ENCODE results near the gene CACHD1. TPM values are rescaled to one million over a fixed set of nuclear protein-coding genes. Genes with fewer than 3 reads are reported as not detected.
A peak's percentile ranks its signal among the peaks of the same experiment; 100 is the strongest.
"Not testable (repeated sequence)": the region's sequence is repeated elsewhere in the genome, so short reads cannot be mapped to it uniquely, and the experiment has no call there.

The CACHD1 gene
- polyA plus RNA-seq, 5 donors: 24.5 to 35.7 (median 34.4) TPM

- no peak for DNase-seq
Measured at GRCh38 chr1:64584479-64584878, 114.5 kb downstream of the CACHD1 start.

- DNase-seq: no peak
Measured at GRCh38 chr1:64588876-64589275, 118.9 kb downstream of the CACHD1 start.

- no peak for DNase-seq
Measured at GRCh38 chr1:64590316-64590715, 120.4 kb downstream of the CACHD1 start.

- no peak for DNase-seq
Measured at GRCh38 chr1:64594446-64594845, 124.5 kb downstream of the CACHD1 start.

- DNase-seq: no peak
Measured at GRCh38 chr1:64595871-64596515, 126.1 kb downstream of the CACHD1 start.

- no peak for DNase-seq
Measured at GRCh38 chr1:64597113-64597512, 127.2 kb downstream of the CACHD1 start.

GRCh38 chr1:64598100-64598571 lies 128.2 kb downstream of the CACHD1 start:
- DNase-seq: no peak

- DNase-seq: no peak
Measured at GRCh38 chr1:64599242-64599641, 129.3 kb downstream of the CACHD1 start.

- no peak for DNase-seq
Measured at GRCh38 chr1:64601207-64601606, 131.3 kb downstream of the CACHD1 start.

GRCh38 chr1:64608005-64608650 lies 138.2 kb downstream of the CACHD1 start:
- peak; percentile 42 to 48 for DNase-seq

GRCh38 chr1:64608651-64609048 lies 138.7 kb downstream of the CACHD1 start:
- DNase-seq: no peak

GRCh38 chr1:64610950-64611349 lies 141.0 kb downstream of the CACHD1 start:
- DNase-seq: not testable (repeated sequence)

- DNase-seq: no peak
Measured at GRCh38 chr1:64616039-64616438, 146.1 kb downstream of the CACHD1 start.

GRCh38 chr1:64623750-64624191 lies 153.8 kb downstream of the CACHD1 start:
- no peak for DNase-seq

GRCh38 chr1:64624218-64624713 lies 154.3 kb downstream of the CACHD1 start:
- DNase-seq: peak in 1 of 2 donors; percentile 21

GRCh38 chr1:64624808-64625207 lies 154.9 kb downstream of the CACHD1 start:
- DNase-seq: peak; percentile 73 to 76

- DNase-seq: no peak
Measured at GRCh38 chr1:64630611-64631010, 160.7 kb downstream of the CACHD1 start.

GRCh38 chr1:64631346-64632034 lies 161.6 kb downstream of the CACHD1 start:
- DNase-seq: no peak

GRCh38 chr1:64632936-64633335 lies 163.0 kb downstream of the CACHD1 start:
- no peak for DNase-seq

- no peak for DNase-seq
Measured at GRCh38 chr1:64645735-64646134, 175.8 kb downstream of the CACHD1 start.

- DNase-seq: no peak
Measured at GRCh38 chr1:64650411-64650810, 180.5 kb downstream of the CACHD1 start.

GRCh38 chr1:64651841-64652240 lies 181.9 kb downstream of the CACHD1 start:
- no peak for DNase-seq

- no peak for DNase-seq
Measured at GRCh38 chr1:64653466-64653865, 183.5 kb downstream of the CACHD1 start.

Data from right lung (tissue), 5 donors.